Sigmoid colon (tissue), 7 donors: ENCODE measurements around the gene SLAMF6. TPM values are rescaled to one million over a fixed set of nuclear protein-coding genes. Genes with fewer than 3 reads are reported as not detected.
"Not testable (repeated sequence)": the region's sequence is repeated elsewhere in the genome, so short reads cannot be mapped to it uniquely, and the experiment has no call there.

Experiments used
- DNase-seq: peaks from one replicate; pipeline ENCODE4 v3.0.0-alpha.2; 2019
- H3K27ac ChIP-seq, 4 donors: fragments of 200-600 bp; sonication (generic); one replicate each; pipeline ENCODE4 v1.5.1; 2016 to 2019; ENCODE audit warnings: mild to moderate bottlenecking in 1 of 4
- H3K27me3 ChIP-seq, 3 donors: fragments of 200-600 bp; sonication (generic); one replicate each; pipeline ENCODE4 v1.5.1; 2019; ENCODE audit warnings: mild to moderate bottlenecking in 1 of 3
- H3K36me3 ChIP-seq, 4 donors: fragments of 200-600 bp; sonication (generic); one replicate each; pipeline ENCODE4 v1.5.1; 2016 to 2019
- H3K4me1 ChIP-seq, 4 donors: fragments of 200-600 bp; sonication (generic); one replicate each; pipeline ENCODE4 v1.5.1; 2017 to 2019
- H3K4me3 ChIP-seq, 4 donors: fragments of 200-600 bp; sonication (generic); one replicate each; pipeline ENCODE4 v1.5.1; 2017 to 2019; ENCODE audit warnings: mild to moderate bottlenecking in 2 of 4, moderate library complexity in 1 of 4
- H3K9me3 ChIP-seq, 4 donors: fragments of 200-600 bp in 3 of 4; sonication (generic) in 3 of 4; one replicate each; pipeline versions ENCODE4 v1.5.1 to v1.6.1; 2013 to 2019
- CTCF ChIP-seq, 4 experiments: fragments of 450-650 bp in 3 of 4; fragments of 200-600 bp in 1 of 4; IDR thresholded peaks; one replicate each; pipeline ENCODE4 v1.5.1; 2016 to 2019; ENCODE audit warnings: antibody characterized with exemption in 4 of 4, mild to moderate bottlenecking in 3 of 4, moderate library complexity in 2 of 4
- EP300 ChIP-seq, 4 donors: sonication (generic); formaldehyde crosslinking; IDR thresholded peaks; one replicate each; pipeline ENCODE4 v1.6.1; 2017; ENCODE audit warnings: antibody characterized with exemption in 4 of 4
- POLR2A ChIP-seq, 2 donors: fragments of 450-650 bp; IDR thresholded peaks; one replicate each; pipeline ENCODE4 v1.6.1; 2016; ENCODE audit warnings: antibody characterized with exemption in 2 of 2, mild to moderate bottlenecking in 2 of 2, moderate library complexity in 2 of 2
- POLR2AphosphoS5 ChIP-seq, 4 donors: sonication (generic); formaldehyde crosslinking; IDR thresholded peaks; one replicate each; pipeline ENCODE4 v1.6.1; 2017; ENCODE audit warnings: antibody characterized with exemption in 4 of 4
- WGBS, 2 donors: extraction: QIAGEN DNeasy Blood & Tissue Kit; methylation state at CpG; one replicate each; pipeline ENCODE4 v1.1.7; 2013; 5-methylcytosine and 5-hydroxymethylcytosine counted together
- intact Hi-C: fragments of 100-400 bp; cut with DNase I; formaldehyde crosslinking; loops from one replicate; pipeline ENCODE4 v1.15.1; 2023
- polyA plus RNA-seq, 3 donors: library from polyadenylated mRNA; stranded (reverse); fragments of 200-250 nt; gene quantifications; one replicate each; pipeline ENCODE4 v1.2.3, GENCODE V29; 2013
- total RNA-seq, 4 donors: library from RNA; depleted of rRNA; stranded (reverse); fragments of >200 nt; gene quantifications; one replicate each; pipeline ENCODE4 v1.1.0, GENCODE V29; 2016
- donor health status: healthy with polysubstance abuse.
- donor health status: Bipolar disorder and iron deficiency.
- donor health status: healthy.

SLAMF6 gene
- total and polyA plus RNA-seq, 7 donors, result 0.41 to 15.2 (median 1.1) TPM; not detected in 1

DNA sequence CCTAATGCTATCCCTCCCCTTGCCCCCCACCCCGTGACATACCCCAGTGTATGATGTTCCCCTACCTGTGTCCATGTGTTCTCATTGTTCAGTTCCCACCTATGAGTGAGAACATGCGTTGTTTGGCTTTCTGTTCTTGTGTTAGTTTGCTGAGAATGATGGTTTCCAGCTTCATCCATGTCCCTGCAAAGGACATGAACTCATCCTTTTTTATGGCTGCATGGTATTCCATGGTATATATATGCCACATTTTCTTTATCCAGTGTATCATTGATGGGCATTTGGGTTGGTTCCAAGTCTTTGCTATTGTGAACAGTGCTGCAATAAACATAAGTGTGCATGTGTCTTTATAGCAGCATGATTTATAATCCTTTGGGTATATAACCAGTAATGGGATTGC, 734 bp upstream of the SLAMF6 start:
- H3K27ac ChIP-seq, intact Hi-C loops, H3K4me1 ChIP-seq, H3K27me3 ChIP-seq, DNase-seq, H3K9me3 ChIP-seq, H3K4me3 ChIP-seq, H3K36me3 ChIP-seq: not testable (repeated sequence)
- 96 to 97% methylated on average over 2 of the region's 2 CpGs for WGBS, 2 donors

GRCh38 chr1:160522136-160522535, 919 bp downstream of the SLAMF6 start:
- intact Hi-C loops, result no loop called here
- H3K4me1 ChIP-seq, result no peaks in the 10 kb centered on the region
- H3K9me3 ChIP-seq, result peaks cover 0 to 2% (median 0%) of the 10 kb centered on the region in 4 donors
- TF ChIP-seq POLR2AphosphoS5 (IDR thresholded peaks at IDR 0.05) (no peak), CTCF (IDR thresholded peaks at IDR 0.05) (no peak), POLR2A (IDR thresholded peaks at IDR 0.05) (no peak), EP300 (IDR thresholded peaks at IDR 0.05) (no peak)
- WGBS, 2 donors, result 46 to 78% methylated on average over 3 of the region's 3 CpGs
- no peak for DNase-seq
- no peak overlapping the region for H3K4me3 ChIP-seq
- no peaks in the 10 kb centered on the region for H3K36me3 ChIP-seq
- no peaks in the 10 kb centered on the region for H3K27me3 ChIP-seq
- no peak overlapping the region for H3K27ac ChIP-seq

- Histone ChIP-seq H3K9me3 (peaks cover 0 to 2% (median 0%) of the 10 kb centered on the region in 4 donors), H3K4me1 (no peaks in the 10 kb centered on the region), H3K27ac (no peak overlapping the region), H3K36me3 (no peaks in the 10 kb centered on the region), H3K4me3 (no peak overlapping the region), H3K27me3 (no peaks in the 10 kb centered on the region)
- intact Hi-C loops, result no loop called here
- TF ChIP-seq POLR2AphosphoS5 (IDR thresholded peaks at IDR 0.05) (no peak), EP300 (IDR thresholded peaks at IDR 0.05) (no peak), POLR2A (IDR thresholded peaks at IDR 0.05) (no peak), CTCF (IDR thresholded peaks at IDR 0.05) (no peak)
- DNase-seq, result no peak
- 75 to 89% methylated on average over 2 of the region's 2 CpGs for WGBS, 2 donors
Measured at GRCh38 chr1:160521554-160521953, 1.5 kb downstream of the SLAMF6 start.

- intact Hi-C loops, result no loop called here
- TF ChIP-seq CTCF (IDR thresholded peaks at IDR 0.05) (no peak), POLR2A (IDR thresholded peaks at IDR 0.05) (no peak), EP300 (IDR thresholded peaks at IDR 0.05) (no peak), POLR2AphosphoS5 (IDR thresholded peaks at IDR 0.05) (no peak)
- no peak for DNase-seq
- H3K4me3 ChIP-seq, result no peak overlapping the region
- WGBS, 2 donors, result 35 to 70% methylated on average over 3 of the region's 3 CpGs
- H3K27me3 ChIP-seq, result no peaks in the 10 kb centered on the region
- H3K4me1 ChIP-seq, result no peaks in the 10 kb centered on the region
- H3K27ac ChIP-seq, result no peak overlapping the region
- no peaks in the 10 kb centered on the region for H3K36me3 ChIP-seq
- H3K9me3 ChIP-seq, result peaks cover 0 to 2% (median 0%) of the 10 kb centered on the region in 4 donors
Measured at GRCh38 chr1:160520999-160521398, 2.1 kb downstream of the SLAMF6 start.

- intact Hi-C loops, result no loop called here
- no peak overlapping the region for H3K27ac ChIP-seq
- TF ChIP-seq CTCF (IDR thresholded peaks at IDR 0.05), result no peak
- no peaks in the 10 kb centered on the region for H3K4me1 ChIP-seq
- no peak for DNase-seq
- no peaks in the 10 kb centered on the region for H3K36me3 ChIP-seq
- H3K27me3 ChIP-seq, result no peaks in the 10 kb centered on the region
- H3K4me3 ChIP-seq, result no peak overlapping the region
- peaks cover 0 to 2% (median 0%) of the 10 kb centered on the region in 4 donors for H3K9me3 ChIP-seq
- 32 to 37% methylated on average over 2 of the region's 2 CpGs for WGBS, 2 donors
Measured at GRCh38 chr1:160520582-160520981, 2.5 kb downstream of the SLAMF6 start.
